ENCODE results near the gene SLC25A21.

Gene SLC25A21

GRCh38 chr14:36939265-36939664, 233.1 kb downstream of the SLC25A21 start:
- no peak for DNase-seq (ENCODE audit: low read depth)
- TF ChIP-seq CTCF (IDR thresholded peaks at IDR 0.05; ENCODE audit: insufficient read depth, low read depth, low read length, missing control alignments), result no peak
- no peak overlapping the region for H3K4me3 ChIP-seq (ENCODE audit: low read length)

- DNase-seq (ENCODE audit: low read depth), result no peak
- TF ChIP-seq CTCF (IDR thresholded peaks at IDR 0.05; ENCODE audit: insufficient read depth, low read depth, low read length, missing control alignments), result no peak
- H3K4me3 ChIP-seq (ENCODE audit: low read length), result no peak overlapping the region
Measured at GRCh38 chr14:36938678-36939077, 233.7 kb downstream of the SLC25A21 start.

GRCh38 chr14:36935976-36936678, 236.3 kb downstream of the SLC25A21 start:
- no peak for TF ChIP-seq CTCF (IDR thresholded peaks at IDR 0.05; ENCODE audit: insufficient read depth, low read depth, low read length, missing control alignments)
- peak; percentile 85 for DNase-seq (ENCODE audit: low read depth)
- no peak overlapping the region for H3K4me3 ChIP-seq (ENCODE audit: low read length)

- H3K4me3 ChIP-seq (ENCODE audit: low read length), result no peak overlapping the region
- no peak for TF ChIP-seq CTCF (IDR thresholded peaks at IDR 0.05; ENCODE audit: insufficient read depth, low read depth, low read length, missing control alignments)
- DNase-seq (ENCODE audit: low read depth), result no peak
Measured at GRCh38 chr14:36934304-36934703, 238.1 kb downstream of the SLC25A21 start.

GRCh38 chr14:36931791-36932190, 240.6 kb downstream of the SLC25A21 start:
- DNase-seq (ENCODE audit: low read depth), result no peak
- TF ChIP-seq CTCF (IDR thresholded peaks at IDR 0.05; ENCODE audit: insufficient read depth, low read depth, low read length, missing control alignments), result no peak
- no peak overlapping the region for H3K4me3 ChIP-seq (ENCODE audit: low read length)

GRCh38 chr14:36928432-36928831, 244.0 kb downstream of the SLC25A21 start:
- DNase-seq (ENCODE audit: low read depth), result no peak
- no peak for TF ChIP-seq CTCF (IDR thresholded peaks at IDR 0.05; ENCODE audit: insufficient read depth, low read depth, low read length, missing control alignments)
- no peak overlapping the region for H3K4me3 ChIP-seq (ENCODE audit: low read length)

- DNase-seq (ENCODE audit: low read depth), result no peak
- no peak for TF ChIP-seq CTCF (IDR thresholded peaks at IDR 0.05; ENCODE audit: insufficient read depth, low read depth, low read length, missing control alignments)
- no peak overlapping the region for H3K4me3 ChIP-seq (ENCODE audit: low read length)
Measured at GRCh38 chr14:36925094-36925493, 247.3 kb downstream of the SLC25A21 start.

Measured in epithelial cell of esophagus (primary cell).